K562 (cell line): ENCODE results near the gene NFIB. TPM values are rescaled to one million over a fixed set of nuclear protein-coding genes. Genes with fewer than 3 reads are reported as not detected.

ENCODE experiments used
- ATAC-seq: fragments of 200-7000 bp; cut with Tn5 transposase; 3 replicates; pipeline ENCODE4 v1.9.1; 2020; ENCODE audit warnings: moderate library complexity
- BruUV-seq: library from RNA; stranded (reverse); fragments of 400-500 nt; replicated peaks from 2 replicates; lab custom pipeline; 2021; lab: Mats Ljungman, UMichigan
- CTCF ChIA-PET: fragments of 300-600 bp; formaldehyde crosslinking; extraction: SDS; loops from one replicate; lab custom pipeline; 2021; ENCODE audit warnings: low intra/inter-chr PET ratio; lab: Yijun Ruan, JAX
- POLR2A ChIA-PET: fragments of 300-600, 350-650 bp; sonication (Branson Sonifier 250); formaldehyde crosslinking; extraction: SDS; loops from one replicate; lab custom pipeline; 2021; ENCODE audit warnings: antibody characterized with exemption, inconsistent platforms; lab: Yijun Ruan, JAX
- DNase-seq, 4 experiments: peaks; one replicate each; pipeline versions ENCODE4 v3.0.0 to v3.0.0-alpha.2; 2011 to 2018; ENCODE audit warnings: low spot score in 3 of 4, mixed read lengths in 3 of 4; ENCODE audit errors: extremely low read depth in 1 of 4
- FAIRE-seq: peaks from 2 replicates; lab custom pipeline; 2011; peaks lifted over from hg19 to GRCh38; lab: Jason Lieb, UNC
- H2AFZ ChIP-seq: 2 replicates; pipeline ENCODE4 v1.6.0; 2011; ENCODE audit warnings: low read depth, low read length, control low read depth, inconsistent platforms
- H3K27ac ChIP-seq: fragments of 200-600 bp; 3 replicates; pipeline ENCODE4 v1.8.0; 2011; ENCODE audit warnings: low read depth, mild to moderate bottlenecking, control low read depth, inconsistent platforms, low read length, moderate library complexity, mixed read lengths; ENCODE audit errors: extremely low read depth
- H3K27me3 ChIP-seq, 2 experiments: fragments of 300-600 bp in 1 of 2; 2 replicates in 1 of 2; 3 replicates in 1 of 2; pipeline versions ENCODE4 v1.6.0 to v1.8.0; 2011; ENCODE audit warnings: inconsistent platforms in 2 of 2, low read length in 2 of 2, mild to moderate bottlenecking in 1 of 2, mixed read lengths in 1 of 2, moderate library complexity in 1 of 2; ENCODE audit not compliant: control insufficient read depth in 2 of 2, insufficient read depth in 2 of 2
- H3K36me3 ChIP-seq: fragments of 300-600 bp; 3 replicates; pipeline ENCODE4 v1.8.0; 2011; ENCODE audit warnings: mild to moderate bottlenecking, low read length, inconsistent platforms; ENCODE audit not compliant: control insufficient read depth, insufficient read depth
- H3K4me1 ChIP-seq, 2 experiments: fragments of 200-600 bp in 1 of 2; replicated peaks in 1 of 2; 2 replicates in 1 of 2; 3 replicates in 1 of 2; pipeline versions ENCODE4 v1.5.1 to v1.8.0; 2011; ENCODE audit warnings: inconsistent platforms in 2 of 2, low read length in 2 of 2, mild to moderate bottlenecking in 1 of 2, mixed read lengths in 1 of 2, moderate library complexity in 1 of 2; ENCODE audit not compliant: control insufficient read depth in 2 of 2, insufficient read depth in 2 of 2
- H3K4me2 ChIP-seq: 2 replicates; pipeline ENCODE4 v1.6.1; 2011; ENCODE audit warnings: low read length, control low read depth, inconsistent platforms, mixed read lengths; ENCODE audit not compliant: insufficient read depth
- H3K4me3 ChIP-seq: fragments of 200-600 bp; sonication (generic), shearing (Covaris generic); 2 replicates; pipeline ENCODE4 v1.5.1; 2016; ENCODE audit warnings: control low read depth, inconsistent platforms
- H3K79me2 ChIP-seq: fragments of 200-600 bp; 3 replicates; pipeline ENCODE4 v1.8.0; 2011; ENCODE audit warnings: low read length, inconsistent platforms; ENCODE audit not compliant: control insufficient read depth, insufficient read depth
- H3K9ac ChIP-seq, 2 experiments: 2 replicates each; pipeline versions ENCODE4 v1.6.0 to v1.6.1; 2011; ENCODE audit warnings: low read depth in 2 of 2, low read length in 2 of 2, control low read depth in 1 of 2, inconsistent platforms in 1 of 2, mild to moderate bottlenecking in 1 of 2, mixed read lengths in 1 of 2; ENCODE audit not compliant: insufficient read depth in 1 of 2
- H3K9me1 ChIP-seq: one replicate; pipeline ENCODE4 v1.6.0; 2011; ENCODE audit warnings: inconsistent platforms, mild to moderate bottlenecking, low read length, moderate library complexity; ENCODE audit not compliant: control insufficient read depth, insufficient read depth
- H3K9me3 ChIP-seq: replicated peaks from 2 replicates; pipeline ENCODE4 v1.5.1; 2011; ENCODE audit warnings: low read depth, low read length, inconsistent platforms; ENCODE audit not compliant: control insufficient read depth, insufficient read depth
- H4K20me1 ChIP-seq: replicated peaks from 2 replicates; pipeline ENCODE4 v1.6.1; 2011; ENCODE audit warnings: low read length, inconsistent platforms, mixed read lengths; ENCODE audit not compliant: control insufficient read depth, insufficient read depth
- FOXM1 ChIP-seq, 2 experiments: fragments of 450-650 bp in 1 of 2; sonication (generic) in 1 of 2; formaldehyde crosslinking in 1 of 2; IDR thresholded peaks; 2 replicates each; pipeline versions ENCODE4 v1.6.1 to v1.9.0; 2017 to 2022; ENCODE audit warnings: low read depth in 2 of 2, mild to moderate bottlenecking in 2 of 2, missing genetic modification reagents in 1 of 2, moderate library complexity in 1 of 2
- FOXP4 ChIP-seq: sonication (generic); formaldehyde crosslinking; IDR thresholded peaks from 2 replicates; pipeline ENCODE4 v1.8.0; 2022; ENCODE audit warnings: mild to moderate bottlenecking, missing genetic modification reagents, borderline replicate concordance
- HNRNPL ChIP-seq: fragments of 200-400 bp; formaldehyde crosslinking; IDR thresholded peaks from 2 replicates; pipeline ENCODE4 v1.6.1; 2017; ENCODE audit warnings: low read depth, mild to moderate bottlenecking, low read length
- JUN ChIP-seq, 2 experiments: sonication (generic) in 1 of 2; formaldehyde crosslinking in 1 of 2; IDR thresholded peaks; 2 replicates each; pipeline versions ENCODE4 v1.6.1 to v1.8.0; 2012 to 2022; ENCODE audit warnings: borderline replicate concordance in 2 of 2, mild to moderate bottlenecking in 2 of 2, improper control_type of control experiment in 1 of 2, low read depth in 1 of 2, low read length in 1 of 2, missing genetic modification reagents in 1 of 2
- PHF21A ChIP-seq: fragments of 450-650 bp; IDR thresholded peaks from 2 replicates; pipeline ENCODE4 v1.6.1; 2017; ENCODE audit warnings: low read depth, borderline replicate concordance
- PURB ChIP-seq: sonication (generic); formaldehyde crosslinking; IDR thresholded peaks from 2 replicates; pipeline ENCODE4 v1.9.0; 2021; ENCODE audit warnings: low read depth, mild to moderate bottlenecking, missing genetic modification reagents
- TAF7 ChIP-seq: fragments of 450-650 bp; IDR thresholded peaks from 2 replicates; pipeline ENCODE4 v1.6.1; 2016; ENCODE audit warnings: missing genetic modification characterization, missing compliant biosample characterization
- TEAD1 ChIP-seq, 2 experiments: fragments of 450-650 bp in 1 of 2; sonication (generic) in 1 of 2; formaldehyde crosslinking; IDR thresholded peaks; 2 replicates each; pipeline versions ENCODE4 v1.4.0 to v1.8.0; 2020 to 2022; ENCODE audit warnings: mild to moderate bottlenecking in 2 of 2, missing genetic modification reagents in 1 of 2
- TFE3 ChIP-seq: fragments of 450-650 bp; formaldehyde crosslinking; IDR thresholded peaks from 2 replicates; pipeline ENCODE4 v1.4.0; 2020; ENCODE audit warnings: mild to moderate bottlenecking, mixed read lengths
- TSC22D4 ChIP-seq: fragments of 450-650 bp; IDR thresholded peaks from 2 replicates; pipeline ENCODE4 v1.6.1; 2016; ENCODE audit warnings: missing genetic modification characterization, missing biosample characterization, control low read depth
- ZBED1 ChIP-seq: IDR thresholded peaks from 2 replicates; pipeline ENCODE4 v1.6.1; 2014
- ZNF778 ChIP-seq: fragments of 450-650 bp; formaldehyde crosslinking; IDR thresholded peaks from 2 replicates; pipeline ENCODE4 v1.4.0; 2020; ENCODE audit warnings: mild to moderate bottlenecking, moderate library complexity
- WGBS: fragments of 100-300 bp; shearing (Covaris generic); methylation state at CpG from one replicate; pipeline ENCODE4 v1.1.6; 2016; ENCODE audit warnings: low coverage, mixed read lengths; ENCODE audit not compliant: insufficient coverage; ENCODE audit errors: missing lambda C conversion rate; 5-methylcytosine and 5-hydroxymethylcytosine counted together
- in situ Hi-C: fragments of 300-500 bp; cut with MboI; formaldehyde crosslinking; loops from 4 replicates; pipeline ENCODE4 v1.15.0; 2018; ENCODE audit warnings: inconsistent platforms, mixed read lengths
- intact Hi-C: fragments of 100-400 bp; cut with micrococcal nuclease; formaldehyde crosslinking; loops from 2 replicates; pipeline ENCODE4 v1.14.2; 2022
- polyA plus RNA-seq, 8 experiments: library from polyadenylated mRNA; depleted of rRNA in 4 of 8; stranded (reverse) in 5 of 8; unstranded in 3 of 8; fragments of >200 nt; fragmentation: Nextera tagmentation in 2 of 8; fragmentation: Illumina TruSeq in 1 of 8; extraction: Ambion mirVana in 2 of 8; extraction: Trizol in 1 of 8; gene quantifications; 2 replicates each; pipeline versions ENCODE4 v1.2.1 to v1.2.3, GENCODE V29; 2011 to 2014; ENCODE audit warnings: inconsistent platforms in 1 of 8, missing spikeins in 1 of 8
- total RNA-seq, 7 experiments: library from RNA; depleted of rRNA in 6 of 7; stranded (reverse); fragments of >200 nt in 6 of 7; fragmentation: Illumina TruSeq in 2 of 7; extraction: Trizol in 2 of 7; gene quantifications; 2 replicates each; pipeline versions ENCODE4 v1.2.1 to v1.2.3, GENCODE V29; 2011 to 2021; ENCODE audit warnings: low replicate concordance in 1 of 7

Gene NFIB
- total and polyA plus RNA-seq, 9 of the 15 experiments (the other 6 are each of a cell fraction or from before 2014, with no cell fraction given): 1.2 to 3.3 (median 1.9) TPM

DNA sequence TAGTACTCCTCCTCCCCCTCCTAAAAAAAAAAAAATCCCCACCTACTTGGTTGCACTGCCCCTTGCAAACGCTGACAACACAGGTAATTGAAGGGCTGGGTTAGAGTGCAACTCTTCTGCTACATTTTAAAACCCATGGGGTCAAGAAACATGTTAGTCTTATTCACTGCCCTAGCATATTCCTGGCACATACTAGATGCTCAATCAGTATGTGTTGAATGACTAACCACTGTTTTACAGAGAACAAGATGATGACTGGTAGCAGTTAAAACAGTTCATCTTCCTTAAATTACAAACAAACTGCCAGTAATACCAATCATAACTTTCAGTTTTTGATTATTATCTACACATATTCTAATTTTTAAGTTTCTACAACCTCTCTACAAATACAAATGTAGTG is 124.4 kb downstream of the NFIB start:
- Histone ChIP-seq H3K4me1 (no peaks in the 10 kb centered on the region), H3K79me2 (no peaks in the 10 kb centered on the region), H3K36me3 (no peaks in the 10 kb centered on the region), H3K4me3 (no peak overlapping the region), H3K4me2 (no peak overlapping the region), H3K27me3 (no peaks in the 10 kb centered on the region), H3K9ac (no peak overlapping the region), H4K20me1 (no peaks in the 10 kb centered on the region), H3K9me3 (no peaks in the 10 kb centered on the region), H2AFZ (no peak overlapping the region), H3K9me1 (no peaks in the 10 kb centered on the region), H3K27ac (no peak overlapping the region)
- ChIA-PET POLR2A (no interaction called here), CTCF (no interaction called here)
- intact Hi-C loops (no loop called here), in situ Hi-C loops (loop anchor here (25.0 kb wide), 1 partner anchor 952 kb away; no protein-coding TSS in a partner anchor)
- ATAC-seq (no peak), DNase-seq (no peak), FAIRE-seq (no peak)
- WGBS: 0% methylated on average over 1 of the region's 1 CpG
- BruUV-seq: no TSS peak
- TF ChIP-seq FOXP4 (CRISPR knock-in tag): no peak
- TF ChIP-seq TSC22D4 (tag): no peak
- TF ChIP-seq JUN (IDR thresholded peaks at IDR 0.05; ENCODE audit: borderline replicate concordance, low read depth, low read length): no peak
- no peak for TF ChIP-seq JUN (CRISPR knock-in tag; IDR thresholded peaks at IDR 0.05; ENCODE audit: borderline replicate concordance)
- no peak for TF ChIP-seq FOXM1 (IDR thresholded peaks at IDR 0.05; ENCODE audit: low read depth)
- TF ChIP-seq FOXM1 (CRISPR knock-in tag; IDR thresholded peaks at IDR 0.05; ENCODE audit: low read depth): no peak
- no peak for TF ChIP-seq ZBED1
- no peak for TF ChIP-seq ZNF778 (CRISPR knock-in tag)
- no peak for TF ChIP-seq HNRNPL
- no peak for TF ChIP-seq TAF7 (tag)
- TF ChIP-seq PURB (CRISPR knock-in tag): no peak
- no peak for TF ChIP-seq TEAD1 (CRISPR knock-in tag; IDR thresholded peaks at IDR 0.05)
- TF ChIP-seq TFE3: no peak
- no peak for TF ChIP-seq PHF21A
